ENCODE results near the gene SUSD4.
A peak's percentile ranks its signal among the peaks of the same experiment; 100 is the strongest.

SUSD4 gene

DNA sequence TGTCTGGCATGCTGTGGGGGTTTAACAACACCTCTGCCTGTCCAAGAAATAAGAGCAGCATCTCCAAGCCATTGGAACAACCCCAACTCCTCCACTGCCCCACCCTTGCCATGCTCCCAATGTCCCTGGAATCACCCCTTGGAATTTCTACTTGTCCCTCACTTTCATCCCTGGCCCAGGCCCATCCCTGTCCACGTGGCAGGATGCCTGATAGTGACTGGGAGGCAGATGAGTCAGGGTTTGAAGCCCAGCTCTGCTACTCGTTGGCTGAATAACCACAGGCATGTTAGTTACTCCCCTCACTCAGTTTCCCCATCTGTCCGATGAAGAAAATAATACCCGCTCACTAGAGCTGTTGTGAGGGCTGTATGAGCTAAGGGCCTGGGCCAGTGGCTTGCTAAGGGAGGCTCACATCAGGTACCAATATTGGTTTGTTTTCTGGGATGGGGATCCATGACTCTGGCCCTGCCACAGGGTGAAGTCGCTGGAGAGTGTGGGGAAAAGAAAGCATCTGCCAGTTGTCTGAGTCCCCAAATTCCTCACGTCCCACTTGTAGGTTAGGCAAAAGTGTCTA is 121.5 kb downstream of the SUSD4 start:
- TF ChIP-seq POLR2A (IDR thresholded peaks at IDR 0.05; ENCODE audit: low read length), result no peak
- no peak for TF ChIP-seq GATA1 (IDR thresholded peaks at IDR 0.05; ENCODE audit: low read depth, low read length)
- DNase-seq, result no peak

DNA sequence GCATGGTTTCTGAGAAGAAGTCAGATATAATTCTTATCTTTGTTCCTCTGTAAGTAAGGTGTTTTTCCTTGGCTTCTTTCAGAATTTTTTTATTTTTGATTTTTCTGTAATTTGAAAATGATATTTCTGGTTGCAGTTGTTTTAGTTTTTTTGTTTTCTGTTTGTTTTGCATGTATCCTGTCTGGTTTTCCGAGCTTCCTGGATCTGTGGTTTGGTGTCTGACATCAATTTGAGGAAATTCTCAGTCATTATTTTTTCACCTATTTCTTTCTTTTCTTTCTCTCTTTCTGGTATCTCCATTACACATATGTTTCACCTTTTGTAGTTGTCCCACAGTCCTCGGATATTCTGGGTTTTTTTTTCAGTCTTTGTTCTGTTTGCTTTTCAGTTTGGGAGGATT is 123.9 kb downstream of the SUSD4 start:
- DNase-seq, result no peak
- TF ChIP-seq GATA1 (IDR thresholded peaks at IDR 0.05; ENCODE audit: low read depth, low read length) (no peak), POLR2A (IDR thresholded peaks at IDR 0.05; ENCODE audit: low read length) (no peak)

DNA sequence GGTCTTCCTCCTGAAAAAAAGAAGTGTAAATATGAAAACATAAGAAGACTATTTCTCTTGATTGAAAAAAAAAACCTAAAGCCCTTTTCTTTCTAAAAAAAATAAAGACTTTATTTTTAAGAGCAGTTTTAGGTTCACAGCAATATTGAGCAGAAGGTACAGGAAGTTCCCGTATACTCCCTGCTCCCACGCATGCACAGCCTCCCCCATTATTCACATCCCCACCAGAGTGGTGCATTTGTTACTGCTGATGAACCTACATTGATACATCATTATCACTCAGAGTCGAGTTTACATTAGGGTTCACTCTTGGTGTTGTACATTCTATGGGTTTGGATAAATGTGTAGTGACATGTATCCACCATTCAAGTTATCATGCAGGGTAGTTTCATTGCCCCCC is 128.9 kb downstream of the SUSD4 start:
- DNase-seq, result no peak
- TF ChIP-seq GATA1 (IDR thresholded peaks at IDR 0.05; ENCODE audit: low read depth, low read length) (no peak), POLR2A (IDR thresholded peaks at IDR 0.05; ENCODE audit: low read length) (no peak)

DNA sequence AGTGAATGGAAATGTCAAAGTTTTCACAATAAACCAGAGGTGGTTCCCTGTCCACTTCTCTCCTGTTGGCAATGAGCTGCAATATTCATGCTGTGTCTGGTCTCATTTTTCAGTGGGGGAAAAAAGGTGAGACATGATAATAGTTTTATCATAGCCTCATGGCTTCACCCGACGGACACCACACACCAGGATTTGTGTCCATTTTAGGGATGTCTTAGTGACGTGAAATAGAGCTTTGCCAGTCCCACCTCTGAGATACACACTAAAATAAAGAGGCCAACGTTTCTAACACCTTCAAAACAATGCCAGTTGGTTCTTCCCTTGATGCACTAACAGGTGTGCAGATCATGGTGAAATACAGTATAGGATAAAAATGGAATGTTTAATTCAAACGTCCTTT is 129.4 kb downstream of the SUSD4 start:
- no peak for TF ChIP-seq POLR2A (IDR thresholded peaks at IDR 0.05; ENCODE audit: low read length)
- TF ChIP-seq GATA1 (IDR thresholded peaks at IDR 0.05; ENCODE audit: low read depth, low read length), result no peak
- no peak for DNase-seq

DNA sequence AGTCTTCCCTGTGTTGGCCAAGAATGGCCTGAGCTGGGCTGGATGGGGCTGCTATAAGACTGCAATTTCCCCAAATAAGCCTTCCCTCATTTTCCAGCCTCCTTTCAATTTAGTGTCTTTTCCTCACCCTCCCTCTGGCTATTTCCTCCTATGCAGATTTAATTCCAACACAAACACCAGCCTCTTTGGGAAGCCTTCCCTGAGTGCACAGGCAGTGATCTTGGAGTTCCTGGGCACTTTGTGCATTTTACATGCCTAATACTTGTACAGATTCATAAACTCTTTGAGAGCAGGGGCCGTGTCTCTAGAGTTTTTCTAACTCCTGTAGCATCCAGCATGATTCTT is 129.8 kb downstream of the SUSD4 start:
- no peak for TF ChIP-seq POLR2A (IDR thresholded peaks at IDR 0.05; ENCODE audit: low read length)
- TF ChIP-seq GATA1 (IDR thresholded peaks at IDR 0.05; ENCODE audit: low read depth, low read length), result no peak
- no peak for DNase-seq

DNA sequence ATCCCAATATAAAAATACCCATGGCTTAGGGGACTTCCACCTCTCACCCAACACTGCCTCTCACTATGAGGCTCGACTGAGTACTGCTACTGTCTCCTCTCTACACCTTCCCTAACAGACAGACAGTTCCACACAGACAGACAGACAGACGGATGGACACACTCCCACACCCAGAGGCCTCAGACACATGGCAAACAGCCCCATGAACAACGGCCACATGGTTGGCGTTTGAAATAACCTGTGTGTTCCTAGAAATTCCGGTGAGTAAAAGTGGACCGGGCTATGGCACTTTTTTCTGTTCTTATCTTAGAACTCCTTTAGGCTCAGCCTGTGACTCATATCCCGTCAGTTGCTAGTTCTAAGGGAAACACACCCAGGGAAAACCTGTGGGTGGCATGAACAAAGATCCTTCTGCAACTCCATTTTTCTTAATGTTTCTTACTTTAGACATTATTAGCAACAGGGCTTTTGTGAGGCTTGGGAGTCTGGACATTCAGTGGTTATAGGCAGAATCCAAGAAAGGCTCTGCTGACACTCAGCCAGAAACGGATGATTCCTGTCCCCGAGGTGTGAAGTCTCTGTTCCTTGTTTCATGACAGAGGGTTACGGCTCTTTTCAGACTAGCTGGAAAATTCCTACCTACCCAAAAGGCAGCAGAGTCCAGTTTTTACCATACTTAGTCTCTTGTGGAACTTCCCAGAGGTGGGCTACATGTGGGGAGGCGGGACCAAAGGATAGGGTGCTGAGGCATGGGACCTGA is 130.4 kb downstream of the SUSD4 start:
- no peak for TF ChIP-seq GATA1 (IDR thresholded peaks at IDR 0.05; ENCODE audit: low read depth, low read length)
- TF ChIP-seq POLR2A (IDR thresholded peaks at IDR 0.05; ENCODE audit: low read length), result no peak
- peak in 1 of 2 experiments; percentile 16 for DNase-seq

DNA sequence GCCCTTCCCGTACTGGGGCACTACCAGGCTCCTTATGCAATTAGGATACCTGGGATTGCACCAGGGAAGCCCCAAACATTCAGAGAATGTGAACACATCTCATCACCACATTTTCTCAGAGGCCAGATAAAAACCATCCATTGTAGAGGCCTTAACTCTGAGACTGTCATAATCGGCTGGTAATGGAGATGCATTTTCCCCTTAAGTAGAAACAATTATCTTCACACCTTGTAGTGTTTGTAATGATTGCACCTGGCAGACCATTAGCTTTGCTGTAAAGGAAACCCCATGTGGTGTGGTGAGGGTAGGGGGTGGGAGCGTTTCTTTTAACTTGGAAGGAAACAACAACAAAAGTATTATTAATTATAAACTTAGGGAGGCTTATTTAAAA is 131.0 kb downstream of the SUSD4 start:
- DNase-seq, result no peak
- TF ChIP-seq GATA1 (IDR thresholded peaks at IDR 0.05; ENCODE audit: low read depth, low read length) (no peak), POLR2A (IDR thresholded peaks at IDR 0.05; ENCODE audit: low read length) (no peak)

DNA sequence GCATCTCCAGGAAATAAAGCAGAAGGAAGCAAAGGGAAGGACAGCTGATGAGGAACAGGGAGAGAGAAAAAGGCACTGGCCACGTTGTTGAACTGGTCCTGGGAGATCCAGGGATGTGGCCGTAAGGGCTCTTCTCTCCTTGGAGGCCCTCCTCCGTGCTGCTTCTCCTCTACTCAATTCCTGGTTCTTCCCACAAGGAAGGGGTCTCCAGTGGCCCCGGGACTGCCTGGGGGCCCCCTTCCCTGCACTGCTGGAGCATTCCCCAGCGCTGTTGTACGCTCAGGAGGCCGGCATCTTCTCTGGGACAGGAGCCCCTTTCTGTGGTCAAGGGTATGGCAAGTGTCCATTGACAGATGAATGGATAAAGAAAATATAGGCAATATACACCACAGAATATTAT is 132.4 kb downstream of the SUSD4 start:
- no peak for DNase-seq
- TF ChIP-seq GATA1 (IDR thresholded peaks at IDR 0.05; ENCODE audit: low read depth, low read length), result no peak
- TF ChIP-seq POLR2A (IDR thresholded peaks at IDR 0.05; ENCODE audit: low read length), result no peak

DNA sequence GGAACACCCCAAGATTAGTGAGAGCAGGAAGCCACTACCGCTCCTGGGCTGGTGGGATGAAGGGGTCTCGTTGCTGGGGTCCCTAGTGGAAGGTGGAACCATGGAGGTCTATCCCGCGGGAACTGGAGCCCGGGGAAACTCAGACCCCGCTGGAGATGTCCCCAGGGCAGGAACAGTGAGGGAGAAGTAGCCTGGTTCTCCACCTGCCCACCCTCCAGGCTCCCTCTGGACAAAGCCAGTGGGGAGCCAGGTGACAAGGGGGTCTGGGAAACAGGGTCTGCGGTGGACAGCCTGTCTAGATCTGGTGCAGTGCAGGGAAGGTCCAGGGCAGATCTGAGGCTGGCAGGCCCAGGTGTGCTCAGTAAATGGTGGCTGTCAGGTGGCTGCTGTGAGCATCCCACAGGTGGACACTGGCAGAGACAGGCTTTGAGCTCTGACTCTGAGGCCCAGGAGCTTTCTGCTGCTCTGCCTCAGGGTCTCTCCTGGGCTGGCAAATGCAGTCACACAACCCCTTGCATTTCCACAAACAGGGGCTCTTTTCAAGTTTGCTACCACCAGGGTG is 132.9 kb downstream of the SUSD4 start:
- no peak for DNase-seq
- TF ChIP-seq POLR2A (IDR thresholded peaks at IDR 0.05; ENCODE audit: low read length) (no peak), GATA1 (IDR thresholded peaks at IDR 0.05; ENCODE audit: low read depth, low read length) (no peak)

DNA sequence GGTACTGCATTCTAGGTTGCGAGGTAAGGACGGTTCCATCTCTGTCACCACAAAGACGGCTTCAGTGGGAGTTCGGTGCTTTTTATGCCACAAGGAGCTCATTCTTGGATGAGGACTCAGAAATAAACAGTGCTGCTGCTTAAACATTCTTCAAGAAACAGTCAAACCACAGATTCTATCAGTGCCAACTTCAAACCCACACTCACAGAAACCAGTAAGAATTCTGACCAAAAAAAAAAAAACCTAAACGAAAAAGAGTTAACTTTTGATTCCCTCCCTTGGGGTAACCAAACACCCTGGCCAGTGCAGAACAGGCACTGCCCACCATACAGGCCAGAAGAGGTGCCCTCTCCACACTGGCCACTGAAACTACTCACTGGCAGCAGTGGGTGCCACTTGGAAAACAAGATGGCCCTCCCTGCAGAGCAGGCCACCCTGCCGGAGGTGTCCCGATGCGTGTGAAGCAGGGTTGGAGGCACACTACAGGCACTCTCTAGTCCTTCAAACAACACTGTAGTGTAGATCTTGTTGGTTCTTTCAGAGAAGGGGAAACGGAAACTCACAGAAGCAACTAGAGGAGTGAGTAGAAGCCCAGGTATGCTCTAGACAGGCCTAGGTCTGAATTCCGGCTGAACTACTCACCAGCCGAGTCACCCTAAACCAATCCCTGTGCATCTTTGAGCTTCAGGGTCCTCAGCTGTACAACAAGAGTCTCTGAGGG is 133.7 kb downstream of the SUSD4 start:
- TF ChIP-seq GATA1 (IDR thresholded peaks at IDR 0.05; ENCODE audit: low read depth, low read length), result no peak
- no peak for TF ChIP-seq POLR2A (IDR thresholded peaks at IDR 0.05; ENCODE audit: low read length)
- no peak for DNase-seq

DNA sequence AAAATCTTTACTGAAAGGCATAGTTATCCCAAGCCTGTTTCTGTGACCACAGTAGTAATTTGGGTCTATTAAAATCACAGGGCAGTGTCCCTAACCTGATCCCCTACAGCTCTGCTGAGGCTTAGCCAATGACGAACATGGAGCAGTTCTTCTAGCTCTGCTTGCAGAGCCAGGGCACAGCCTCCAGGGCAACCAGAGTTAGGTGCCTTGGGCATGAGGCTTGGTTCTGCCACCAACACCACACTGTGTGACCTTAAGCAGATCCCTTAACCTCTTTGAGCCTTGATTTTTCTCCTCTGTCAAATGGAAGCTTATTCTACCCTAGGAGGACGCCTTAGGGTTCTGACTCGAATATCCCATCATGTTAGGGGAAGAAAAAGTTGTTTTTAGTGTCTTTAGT is 134.2 kb downstream of the SUSD4 start:
- TF ChIP-seq POLR2A (IDR thresholded peaks at IDR 0.05; ENCODE audit: low read length), result no peak
- no peak for TF ChIP-seq GATA1 (IDR thresholded peaks at IDR 0.05; ENCODE audit: low read depth, low read length)
- DNase-seq, result no peak

DNA sequence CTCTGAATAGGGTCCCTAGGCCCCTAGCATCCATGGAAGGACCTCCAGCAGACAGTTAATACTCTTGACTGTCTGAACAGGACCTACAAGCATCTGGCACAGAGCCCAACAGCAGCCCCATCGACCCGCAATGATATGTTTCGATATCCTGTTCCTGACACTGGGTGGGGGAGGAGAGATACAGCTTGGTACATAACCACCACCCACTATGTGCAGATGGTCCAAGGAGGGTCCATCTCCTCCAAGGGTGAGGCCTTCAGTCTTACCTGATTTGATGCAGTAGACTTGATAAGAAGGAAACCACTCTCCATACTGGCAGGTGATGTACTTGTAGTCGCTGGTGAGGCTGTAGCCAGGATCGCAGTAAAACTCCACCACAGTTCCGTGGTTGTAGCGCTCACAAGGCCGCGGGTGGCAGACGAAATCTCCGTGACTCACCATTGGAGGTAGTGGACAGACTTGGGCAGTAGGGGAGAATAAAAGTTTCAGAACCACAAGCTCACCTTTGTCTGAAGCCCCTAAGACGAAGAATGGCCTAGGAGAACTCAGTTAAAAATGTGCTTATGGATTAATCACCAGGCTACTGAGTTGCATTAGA is 134.9 kb downstream of the SUSD4 start:
- DNase-seq, result no peak
- no peak for TF ChIP-seq GATA1 (IDR thresholded peaks at IDR 0.05; ENCODE audit: low read depth, low read length)
- no peak for TF ChIP-seq POLR2A (IDR thresholded peaks at IDR 0.05; ENCODE audit: low read length)

DNA sequence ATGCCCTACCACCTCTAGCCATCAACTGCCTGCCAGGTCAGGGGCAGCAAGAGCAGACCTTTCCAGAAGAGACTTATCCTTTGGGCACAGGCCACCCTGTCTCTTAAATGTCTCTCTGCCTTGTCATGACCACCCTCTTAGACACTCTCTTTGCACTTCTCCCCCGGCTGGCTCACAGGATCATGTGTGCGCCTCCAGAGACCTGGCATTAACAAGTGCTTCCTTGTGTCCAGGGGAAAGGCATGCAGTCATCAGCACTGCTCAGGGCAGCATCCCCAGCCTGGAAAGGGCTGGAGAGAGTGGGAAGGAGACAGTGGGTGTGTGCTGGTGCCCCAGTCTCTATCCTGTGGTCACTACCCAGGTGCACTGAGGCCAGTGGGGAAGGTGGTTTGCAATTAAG is 135.8 kb downstream of the SUSD4 start:
- TF ChIP-seq POLR2A (IDR thresholded peaks at IDR 0.05; ENCODE audit: low read length), result no peak
- no peak for TF ChIP-seq GATA1 (IDR thresholded peaks at IDR 0.05; ENCODE audit: low read depth, low read length)

More for the DNA sequence above, 135.8 kb downstream of the SUSD4 start:
- DNase-seq, result no peak

Measured in erythroblast (primary cell).